Left renal cortex interstitium (tissue), 4 donors: ENCODE data around the gene RPS6KA5. TPM values are rescaled to one million over a fixed set of nuclear protein-coding genes. Genes with fewer than 3 reads are reported as not detected.
"Not testable (repeated sequence)": the region's sequence is repeated elsewhere in the genome, so short reads cannot be mapped to it uniquely, and the experiment has no call there.

ENCODE experiments used
- DNase-seq, 4 donors: peaks; one replicate each; pipeline ENCODE4 v3.0.0-alpha.2; 2013; ENCODE audit warnings: low read depth in 4 of 4, low spot score in 2 of 4, missing footprints in 1 of 4
- polyA plus RNA-seq, 4 donors: library from polyadenylated mRNA; unstranded; fragments of 120-200 nt; gene quantifications; one replicate each; pipeline ENCODE4 v1.2.1, GENCODE V29; 2013; ENCODE audit not compliant: insufficient read length in 4 of 4

RPS6KA5 gene
- polyA plus RNA-seq, 4 donors, result 6.0 to 8.7 (median 7.7) TPM

GRCh38 chr14:91032248-91032647 is 28.2 kb downstream of the RPS6KA5 start:
- no peak for DNase-seq

- no peak for DNase-seq
Measured at GRCh38 chr14:91031666-91032065, 28.8 kb downstream of the RPS6KA5 start.

- DNase-seq, result no peak
Measured at GRCh38 chr14:91029456-91030217, 30.8 kb downstream of the RPS6KA5 start.

DNA sequence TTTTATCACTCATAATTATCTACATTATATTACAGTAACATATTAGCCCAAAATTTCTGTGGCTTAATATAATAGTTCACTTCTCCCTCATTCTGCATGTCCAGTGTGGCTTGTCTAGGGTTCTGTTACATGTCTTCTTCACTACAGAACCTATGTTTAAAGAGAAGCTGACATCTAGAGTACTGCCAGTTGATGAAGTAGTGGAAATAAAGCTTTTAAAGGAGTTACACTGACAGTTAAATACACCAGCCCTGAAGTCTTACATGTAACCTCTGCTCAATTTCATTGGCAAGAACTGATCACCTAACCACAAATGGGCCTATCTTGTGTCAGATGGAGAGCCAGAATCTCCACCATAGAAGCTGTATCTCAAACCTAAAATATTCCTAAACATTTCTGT is 32.9 kb downstream of the RPS6KA5 start:
- DNase-seq, result no peak

GRCh38 chr14:91022622-91023028 is 37.8 kb downstream of the RPS6KA5 start:
- not testable (repeated sequence) for DNase-seq

DNA sequence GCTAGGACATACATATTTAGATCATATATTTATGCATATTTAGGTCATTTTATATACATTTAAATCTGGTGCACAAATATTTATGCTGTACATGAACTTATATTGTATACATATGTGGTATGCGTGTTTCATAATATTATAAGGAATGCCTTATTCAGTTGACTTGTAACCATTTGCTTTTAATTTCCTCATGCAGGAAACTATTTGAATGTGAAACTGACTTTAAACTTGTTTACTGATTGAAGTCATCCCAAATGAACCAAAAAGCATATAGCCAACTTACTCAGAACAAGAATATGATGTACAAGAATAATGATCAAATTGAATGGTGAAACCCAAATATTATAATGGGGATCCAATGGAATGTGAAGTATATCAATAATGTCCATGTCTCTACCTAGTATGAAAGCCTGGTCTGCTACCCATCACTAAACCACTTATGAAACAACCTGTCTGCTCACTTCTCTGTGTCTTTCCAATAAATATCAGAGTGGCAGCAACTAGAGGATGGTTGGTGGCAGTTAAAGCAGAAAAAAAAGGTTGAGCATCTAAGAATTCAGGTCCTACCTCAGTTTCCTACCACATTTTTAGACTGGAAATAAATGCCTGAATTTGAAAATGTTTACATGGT is 38.3 kb downstream of the RPS6KA5 start:
- no peak for DNase-seq

DNA sequence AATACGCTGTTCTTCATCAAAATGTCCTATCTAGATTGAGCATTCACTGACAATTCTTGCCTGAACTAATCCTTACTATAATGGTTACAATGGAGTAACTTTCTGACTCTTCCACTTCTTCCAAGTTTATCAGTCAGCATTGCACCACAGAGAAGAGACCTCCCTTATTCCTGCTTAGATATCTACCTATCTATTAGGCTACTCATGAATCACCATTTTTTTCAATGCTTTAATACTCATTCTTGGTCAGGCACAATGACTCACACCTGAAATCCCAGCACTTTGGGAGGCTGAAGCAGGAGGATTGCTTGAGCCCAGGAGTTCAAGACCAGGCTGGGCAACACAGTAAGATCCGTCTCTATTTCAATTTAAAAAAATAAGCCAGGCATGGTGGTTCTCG is 39.3 kb downstream of the RPS6KA5 start:
- no peak for DNase-seq

- no peak for DNase-seq
Measured at GRCh38 chr14:91019673-91020072, 40.8 kb downstream of the RPS6KA5 start.

GRCh38 chr14:91018481-91018880 is 42.0 kb downstream of the RPS6KA5 start:
- DNase-seq, result no peak

GRCh38 chr14:91016800-91017410 is 43.5 kb downstream of the RPS6KA5 start:
- DNase-seq, result no peak

DNA sequence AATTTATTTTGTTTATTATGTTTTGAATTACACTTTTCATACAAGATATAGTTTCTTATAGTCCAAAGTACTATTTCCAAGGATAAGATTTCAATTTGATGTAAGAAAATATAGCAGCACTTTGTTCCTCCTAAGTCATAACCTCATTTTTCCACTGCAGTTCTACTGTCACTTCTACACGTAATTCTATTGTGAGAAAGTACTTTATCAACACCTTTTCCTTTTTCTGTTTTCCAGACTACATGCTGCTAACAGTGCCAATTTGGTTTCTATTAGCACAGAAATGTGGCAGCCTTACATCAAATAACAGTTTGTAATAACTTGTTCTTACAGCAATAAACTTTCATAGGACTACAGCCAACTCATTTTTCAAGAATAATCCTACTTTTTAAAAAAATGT is 45.0 kb downstream of the RPS6KA5 start:
- no peak for DNase-seq

DNA sequence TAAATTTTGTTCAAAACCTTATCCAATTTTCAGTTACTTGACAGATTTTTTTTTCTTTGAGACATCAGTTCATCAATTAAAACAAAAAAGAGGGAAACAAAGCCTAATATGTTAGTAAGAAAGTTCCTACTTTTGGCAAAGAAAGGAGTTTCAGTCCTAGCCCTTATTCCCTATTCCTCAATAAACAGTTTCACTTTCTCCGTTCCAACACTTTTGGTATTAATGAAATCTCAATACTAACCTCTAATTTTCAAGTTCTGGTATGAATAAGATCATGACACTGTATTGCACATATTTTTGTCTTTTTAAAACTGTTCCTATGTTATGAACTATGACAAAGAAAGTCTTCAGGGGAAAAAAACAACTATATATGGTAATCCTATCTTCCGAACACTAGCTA is 48.4 kb downstream of the RPS6KA5 start:
- DNase-seq, result no peak

DNA sequence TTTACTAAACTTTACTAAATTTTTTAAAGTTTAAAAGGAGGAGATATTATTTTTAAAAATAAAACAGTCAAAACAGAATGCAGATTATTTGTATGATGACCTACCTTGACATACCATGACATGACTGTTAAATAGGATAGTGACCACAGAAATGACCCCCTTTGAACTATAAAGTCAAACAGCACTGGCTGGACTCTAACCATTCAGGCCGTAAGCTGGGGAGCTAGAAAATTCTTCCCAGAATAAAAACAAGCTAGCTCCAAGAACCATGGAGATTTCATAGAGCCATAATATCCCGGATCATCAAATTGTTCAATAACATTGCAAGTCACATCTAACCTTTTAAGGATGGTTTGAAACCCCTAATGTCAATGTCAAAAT is 50.3 kb downstream of the RPS6KA5 start:
- DNase-seq, result no peak

DNA sequence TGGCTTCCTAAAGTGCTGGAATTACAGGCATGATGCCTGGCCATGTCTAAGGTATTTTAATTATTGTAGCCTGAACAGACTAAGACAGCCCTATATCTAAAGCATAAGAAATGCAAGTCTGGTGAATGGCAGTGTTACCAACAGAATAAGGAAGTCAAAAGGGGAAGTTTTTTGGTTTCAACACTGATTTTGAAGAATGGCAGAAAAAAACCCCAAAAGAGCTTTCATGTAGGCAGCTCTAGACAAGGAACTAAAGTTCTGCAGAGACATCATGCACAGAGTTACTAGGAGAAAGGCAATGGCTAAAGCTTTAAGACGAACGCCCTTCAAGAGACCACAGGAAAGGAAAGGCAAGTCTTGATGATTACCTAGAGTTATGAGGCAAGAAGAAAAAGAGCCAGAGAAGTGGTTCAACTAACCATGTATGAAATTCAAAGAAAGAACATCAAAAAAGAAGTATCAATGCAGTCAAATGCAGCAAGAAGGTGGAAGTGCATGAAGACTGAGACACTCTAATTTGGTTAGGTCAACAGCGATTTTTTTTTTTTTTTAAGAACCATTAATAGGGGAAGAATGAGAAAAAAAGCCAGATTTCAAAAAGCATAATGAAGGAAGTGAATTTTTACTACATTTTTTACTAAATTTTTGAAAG is 50.8 kb downstream of the RPS6KA5 start:
- DNase-seq, result no peak

- DNase-seq, result no peak
Measured at GRCh38 chr14:91008759-91009409, 51.6 kb downstream of the RPS6KA5 start.

DNA sequence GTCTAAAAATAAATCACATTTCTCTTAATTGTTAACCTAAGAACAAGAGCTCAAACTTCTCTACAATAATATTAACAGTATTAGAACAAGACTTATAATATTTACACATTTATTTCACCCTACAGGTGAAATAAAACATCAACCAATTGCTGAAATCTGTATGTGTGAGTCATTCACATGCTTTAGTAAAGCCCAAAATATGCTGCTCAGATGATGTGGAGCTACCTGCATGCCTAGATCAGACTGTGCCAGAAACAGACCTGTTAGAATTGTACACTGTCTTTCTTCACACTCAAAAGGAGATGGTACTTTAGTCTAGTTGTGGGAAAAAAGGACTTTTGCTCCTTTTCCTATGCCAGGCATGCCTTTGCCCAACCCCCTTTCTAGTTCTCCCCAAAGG is 54.7 kb downstream of the RPS6KA5 start:
- DNase-seq, result no peak

DNA sequence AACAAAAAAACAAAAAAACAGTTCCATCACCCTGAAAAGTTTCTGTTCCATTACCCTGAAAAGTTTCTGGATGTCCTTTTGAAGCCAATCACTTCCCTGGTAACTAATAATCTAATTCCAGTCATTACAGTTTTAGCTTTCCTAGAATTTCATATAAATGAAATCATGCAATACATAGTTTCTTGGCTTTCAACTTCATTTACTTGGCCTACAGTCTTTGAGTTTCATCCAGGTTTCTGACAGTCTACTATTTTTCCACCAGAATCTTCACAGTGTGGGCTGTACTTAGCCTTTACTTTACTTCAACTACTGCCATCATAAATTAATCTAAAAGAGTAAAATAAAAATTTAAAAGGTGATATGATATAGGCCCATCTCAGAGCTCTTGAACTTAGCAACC is 55.5 kb downstream of the RPS6KA5 start:
- no peak for DNase-seq

- no peak for DNase-seq
Measured at GRCh38 chr14:90999299-90999698, 61.1 kb downstream of the RPS6KA5 start.

GRCh38 chr14:90996967-90997366 is 63.5 kb downstream of the RPS6KA5 start:
- no peak for DNase-seq

- no peak for DNase-seq
Measured at GRCh38 chr14:90995785-90996184, 64.7 kb downstream of the RPS6KA5 start.

GRCh38 chr14:90993792-90994191 is 66.6 kb downstream of the RPS6KA5 start:
- DNase-seq, result no peak
